PFSK-1 (cell line): ENCODE results near the gene RAD51B.

Experiments
- FOXP2 ChIP-seq: optimal IDR thresholded peaks from 2 replicates; pipeline ENCODE3; 2011; ENCODE audit warnings: borderline replicate concordance, control low read depth, inconsistent platforms; ENCODE audit not compliant: insufficient read depth; ENCODE audit errors: extremely low read length, extremely low read depth
- POLR2AphosphoS5 ChIP-seq: IDR thresholded peaks from 2 replicates; pipeline ENCODE4 v1.6.1; 2012; ENCODE audit warnings: low read depth, mild to moderate bottlenecking, control low read depth, low read length, moderate library complexity
- SIN3A ChIP-seq: IDR thresholded peaks from 2 replicates; pipeline ENCODE4 v1.6.1; 2012; ENCODE audit warnings: mild to moderate bottlenecking, low read length, moderate library complexity, borderline replicate concordance; ENCODE audit not compliant: insufficient read depth
- TAF1 ChIP-seq: IDR thresholded peaks from 2 replicates; pipeline ENCODE4 v1.6.1; 2012; ENCODE audit warnings: low read length, control low read depth, borderline replicate concordance; ENCODE audit not compliant: insufficient read depth
- TF ChIP-seq, protein P1 (sequence below), 2 experiments: IDR thresholded peaks; 2 replicates each; pipeline versions ENCODE4 v1.6.1 to v1.8.0; 2011 to 2012; ENCODE audit warnings: low read depth in 2 of 2, low read length in 2 of 2, control low read depth in 1 of 2, inconsistent platforms in 1 of 2, mild to moderate bottlenecking in 1 of 2, moderate library complexity in 1 of 2; ENCODE audit not compliant: insufficient read depth in 1 of 2

Gene RAD51B

DNA sequence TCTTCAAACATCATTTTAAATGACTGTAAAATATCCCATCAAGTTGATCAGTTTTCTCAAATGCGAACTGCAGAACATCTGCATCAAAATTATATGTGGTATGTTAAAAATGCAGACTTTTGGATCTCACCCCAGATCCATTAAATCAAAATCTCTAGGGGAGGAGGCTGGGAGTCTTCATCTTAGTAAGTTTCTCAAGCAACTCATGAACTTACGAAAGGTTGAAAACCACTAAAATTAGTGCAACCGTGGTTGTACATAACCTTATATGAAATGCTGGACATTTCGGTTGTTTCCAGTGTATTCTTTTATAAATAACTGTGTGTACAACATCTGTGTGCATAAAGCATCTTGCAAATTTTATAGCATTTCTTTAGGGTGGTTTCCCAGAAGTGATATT, 934.1 kb downstream of the RAD51B start:
- no peak for TF ChIP-seq FOXP2
- no peak for TF ChIP-seq TAF1
- TF ChIP-seq, protein P1, sequence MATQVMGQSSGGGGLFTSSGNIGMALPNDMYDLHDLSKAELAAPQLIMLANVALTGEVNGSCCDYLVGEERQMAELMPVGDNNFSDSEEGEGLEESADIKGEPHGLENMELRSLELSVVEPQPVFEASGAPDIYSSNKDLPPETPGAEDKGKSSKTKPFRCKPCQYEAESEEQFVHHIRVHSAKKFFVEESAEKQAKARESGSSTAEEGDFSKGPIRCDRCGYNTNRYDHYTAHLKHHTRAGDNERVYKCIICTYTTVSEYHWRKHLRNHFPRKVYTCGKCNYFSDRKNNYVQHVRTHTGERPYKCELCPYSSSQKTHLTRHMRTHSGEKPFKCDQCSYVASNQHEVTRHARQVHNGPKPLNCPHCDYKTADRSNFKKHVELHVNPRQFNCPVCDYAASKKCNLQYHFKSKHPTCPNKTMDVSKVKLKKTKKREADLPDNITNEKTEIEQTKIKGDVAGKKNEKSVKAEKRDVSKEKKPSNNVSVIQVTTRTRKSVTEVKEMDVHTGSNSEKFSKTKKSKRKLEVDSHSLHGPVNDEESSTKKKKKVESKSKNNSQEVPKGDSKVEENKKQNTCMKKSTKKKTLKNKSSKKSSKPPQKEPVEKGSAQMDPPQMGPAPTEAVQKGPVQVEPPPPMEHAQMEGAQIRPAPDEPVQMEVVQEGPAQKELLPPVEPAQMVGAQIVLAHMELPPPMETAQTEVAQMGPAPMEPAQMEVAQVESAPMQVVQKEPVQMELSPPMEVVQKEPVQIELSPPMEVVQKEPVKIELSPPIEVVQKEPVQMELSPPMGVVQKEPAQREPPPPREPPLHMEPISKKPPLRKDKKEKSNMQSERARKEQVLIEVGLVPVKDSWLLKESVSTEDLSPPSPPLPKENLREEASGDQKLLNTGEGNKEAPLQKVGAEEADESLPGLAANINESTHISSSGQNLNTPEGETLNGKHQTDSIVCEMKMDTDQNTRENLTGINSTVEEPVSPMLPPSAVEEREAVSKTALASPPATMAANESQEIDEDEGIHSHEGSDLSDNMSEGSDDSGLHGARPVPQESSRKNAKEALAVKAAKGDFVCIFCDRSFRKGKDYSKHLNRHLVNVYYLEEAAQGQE (IDR thresholded peaks at IDR 0.05; ENCODE audit: insufficient read depth in 1 of 2, low read depth in 2 of 2, low read length in 2 of 2), result no peak
- no peak for TF ChIP-seq POLR2AphosphoS5
- TF ChIP-seq SIN3A, result no peak

DNA sequence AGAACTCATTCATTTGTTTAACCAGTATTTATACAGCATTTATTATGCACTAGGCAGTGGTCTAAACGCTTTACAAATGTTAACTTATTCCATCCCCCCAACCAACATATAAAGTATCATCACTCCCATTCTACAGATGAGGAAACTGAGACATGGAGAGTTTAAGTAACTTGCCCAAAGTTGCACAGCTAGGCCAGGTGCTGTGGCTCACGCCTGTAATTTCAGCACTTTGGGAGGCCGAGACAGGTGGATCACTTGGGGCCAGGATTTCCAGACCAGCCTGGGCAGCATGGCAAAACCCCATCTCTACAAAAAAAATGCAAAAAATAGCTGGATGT, 935.4 kb downstream of the RAD51B start:
- TF ChIP-seq POLR2AphosphoS5 (no peak), TAF1 (no peak), FOXP2 (no peak), SIN3A (no peak)
- TF ChIP-seq, protein P1 (IDR thresholded peaks at IDR 0.05; ENCODE audit: insufficient read depth in 1 of 2, low read depth in 2 of 2, low read length in 2 of 2), result no peak

DNA sequence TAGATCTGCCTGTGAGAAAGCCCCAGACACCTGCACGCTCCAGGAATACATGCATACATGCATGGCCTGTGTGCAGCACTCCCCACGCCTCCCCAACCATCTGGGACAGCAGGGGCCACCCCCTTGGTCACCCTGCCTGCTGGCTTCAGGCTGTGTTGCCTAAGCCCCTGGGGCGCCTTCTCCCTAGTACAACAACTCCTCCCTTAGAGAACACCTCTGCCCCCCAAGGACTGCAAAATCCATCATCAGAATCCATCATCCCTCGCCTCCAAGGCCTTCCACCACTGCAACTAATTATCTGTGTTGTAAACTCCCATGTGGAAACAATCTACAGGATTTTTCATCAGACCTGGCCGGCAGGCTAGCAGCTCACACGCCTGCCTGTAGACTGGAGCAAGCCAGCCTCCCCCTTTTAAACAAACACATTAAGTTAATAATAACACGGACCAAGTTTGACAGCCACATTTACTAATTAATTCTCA, 936.5 kb downstream of the RAD51B start:
- TF ChIP-seq FOXP2, result no peak

DNA sequence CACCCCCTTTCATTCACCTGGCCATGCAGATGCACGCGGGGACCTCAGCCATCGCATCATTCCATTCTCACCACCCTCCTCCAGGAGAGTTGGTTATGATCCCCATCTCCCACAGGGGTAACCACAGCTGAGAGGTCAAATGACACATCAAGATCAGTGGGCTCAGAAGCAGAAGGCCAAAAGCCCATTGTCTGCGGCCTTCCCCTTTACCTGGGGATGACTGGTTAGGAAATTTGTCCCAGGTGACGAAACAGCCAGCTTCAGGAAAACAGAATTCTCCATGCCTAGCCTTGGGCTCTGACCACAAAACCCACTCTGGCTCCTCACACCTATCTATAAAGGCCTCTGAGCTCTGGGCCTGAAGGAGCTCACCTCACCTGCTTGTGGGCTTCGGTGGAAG, 937.2 kb downstream of the RAD51B start:
- TF ChIP-seq, protein P1 (IDR thresholded peaks at IDR 0.05; ENCODE audit: insufficient read depth in 1 of 2, low read depth in 2 of 2, low read length in 2 of 2), result no peak
- no peak for TF ChIP-seq POLR2AphosphoS5
- TF ChIP-seq TAF1, result no peak
- no peak for TF ChIP-seq FOXP2
- TF ChIP-seq SIN3A, result no peak

DNA sequence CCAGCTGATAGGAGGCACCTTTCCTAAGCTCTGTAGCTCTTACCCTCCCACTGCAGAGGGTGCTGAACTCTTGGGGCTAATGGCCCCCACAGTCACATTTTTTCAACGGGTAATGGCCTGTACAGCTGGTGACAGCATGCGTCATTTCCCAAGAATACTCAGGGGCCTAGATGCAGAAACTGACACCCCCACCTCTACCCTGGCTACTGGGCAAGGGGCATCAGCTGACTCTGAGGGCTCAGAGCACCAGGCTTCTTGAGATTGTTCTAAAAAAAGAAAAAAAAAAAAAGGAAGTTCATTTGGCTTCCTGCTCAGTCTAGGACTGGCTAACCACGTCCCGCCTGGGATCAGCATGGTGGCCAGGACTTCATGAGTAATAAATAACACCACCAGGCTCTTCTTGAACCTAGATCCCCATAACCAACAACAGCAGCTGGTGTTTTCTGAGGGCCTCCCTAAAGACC, 938.1 kb downstream of the RAD51B start:
- TF ChIP-seq, protein P1 (IDR thresholded peaks at IDR 0.05; ENCODE audit: insufficient read depth in 1 of 2, low read depth in 2 of 2, low read length in 2 of 2), result no peak
- TF ChIP-seq SIN3A (no peak), TAF1 (no peak), POLR2AphosphoS5 (no peak), FOXP2 (no peak)
